Neural cell (in vitro differentiated cells): ENCODE measurements around the gene ABHD12B. TPM values are rescaled to one million over a fixed set of nuclear protein-coding genes. Genes with fewer than 3 reads are reported as not detected.

Experiments
- H2AFZ ChIP-seq: fragments of 200-600, 300-800 bp; sonication (generic), shearing (Covaris generic); 2 replicates; pipeline ENCODE4 v1.6.0; 2014; ENCODE audit warnings: low read depth, mild to moderate bottlenecking, antibody characterized with exemption, low read length, moderate library complexity
- H3F3A ChIP-seq: fragments of 200-600 bp; shearing (Covaris generic); 2 replicates; pipeline ENCODE4 v1.6.1; 2016; ENCODE audit warnings: mild to moderate bottlenecking, moderate library complexity, mixed read lengths, antibody characterized with exemption, low read length; ENCODE audit not compliant: insufficient read depth, poor library complexity, severe bottlenecking
- H3K27ac ChIP-seq: fragments of 200-600, 300-800 bp; sonication (generic), shearing (Covaris generic); 2 replicates; pipeline ENCODE4 v1.5.1; 2014; ENCODE audit warnings: mild to moderate bottlenecking, low read length, moderate library complexity
- H3K27me3 ChIP-seq: fragments of 300-800, 200-600 bp; sonication (generic), shearing (Covaris generic); 2 replicates; pipeline ENCODE4 v1.6.0; 2014; ENCODE audit warnings: mild to moderate bottlenecking, low read depth, low read length, moderate library complexity; ENCODE audit not compliant: insufficient read depth
- H3K36me3 ChIP-seq: fragments of 300-800, 200-600 bp; sonication (generic), shearing (Covaris generic); 2 replicates; pipeline ENCODE4 v1.5.1; 2014; ENCODE audit warnings: mild to moderate bottlenecking, antibody characterized with exemption, low read length, moderate library complexity; ENCODE audit not compliant: insufficient read depth
- H3K4me2 ChIP-seq: fragments of 300-800, 200-600 bp; sonication (generic), shearing (Covaris generic); 2 replicates; pipeline ENCODE4 v1.6.0; 2014; ENCODE audit warnings: mild to moderate bottlenecking, low read length
- H3K4me3 ChIP-seq: fragments of 300-800, 200-600 bp; sonication (generic), shearing (Covaris generic); 2 replicates; pipeline ENCODE4 v1.5.1; 2014; ENCODE audit warnings: mild to moderate bottlenecking, low read length, moderate library complexity
- H3K79me2 ChIP-seq: fragments of 200-600 bp; shearing (Covaris generic); replicated peaks from 2 replicates; pipeline ENCODE4 v1.6.0; 2014; ENCODE audit warnings: mild to moderate bottlenecking, low read length, moderate library complexity; ENCODE audit not compliant: insufficient read depth
- H3K9ac ChIP-seq: fragments of 300-800, 200-600 bp; sonication (generic), shearing (Covaris generic); 2 replicates; pipeline ENCODE4 v1.6.1; 2016; ENCODE audit warnings: mild to moderate bottlenecking, low read length, mixed read lengths
- H3K9me2 ChIP-seq: fragments of 200-600 bp; shearing (Covaris generic); 2 replicates; pipeline ENCODE4 v1.6.1; 2016; ENCODE audit warnings: mild to moderate bottlenecking, low read length, mixed read lengths; ENCODE audit not compliant: insufficient read depth
- H3K9me3 ChIP-seq: fragments of 200-600, 300-800 bp; sonication (generic), shearing (Covaris generic); 2 replicates; pipeline ENCODE4 v1.6.1; 2016; ENCODE audit warnings: mild to moderate bottlenecking, mixed run types, low read length, moderate library complexity, mixed read lengths
- H4K20me1 ChIP-seq: fragments of 200-600 bp; shearing (Covaris generic); 2 replicates; pipeline ENCODE4 v1.6.1; 2016; ENCODE audit warnings: mild to moderate bottlenecking, mixed run types; ENCODE audit not compliant: insufficient read depth
- CTCF ChIP-seq: fragments of 450-650 bp; IDR thresholded peaks from 2 replicates; pipeline ENCODE4 v1.5.1; 2014; ENCODE audit warnings: antibody characterized with exemption, mild to moderate bottlenecking, moderate library complexity; ENCODE audit not compliant: poor library complexity, severe bottlenecking
- EP300 ChIP-seq: fragments of 450-650 bp; conservative IDR thresholded peaks from 2 replicates; pipeline ENCODE4 v1.6.1; 2014; ENCODE audit warnings: antibody characterized with exemption, mild to moderate bottlenecking, moderate library complexity; ENCODE audit not compliant: poor library complexity, severe bottlenecking
- EZH2 ChIP-seq: fragments of 200-600, 300-800 bp; shearing (Covaris generic), sonication (generic); IDR thresholded peaks from 2 replicates; pipeline ENCODE4 v1.6.1; 2014; ENCODE audit warnings: antibody characterized with exemption, low read length, borderline replicate concordance, mild to moderate bottlenecking; ENCODE audit not compliant: insufficient read depth, poor library complexity, severe bottlenecking
- MXI1 ChIP-seq: fragments of 450-650 bp; conservative IDR thresholded peaks from 2 replicates; pipeline ENCODE4 v1.6.1; 2014; ENCODE audit warnings: antibody characterized with exemption, mild to moderate bottlenecking; ENCODE audit not compliant: poor library complexity, severe bottlenecking
- POLR2AphosphoS5 ChIP-seq: IDR thresholded peaks from 2 replicates; pipeline ENCODE4 v1.6.1; 2012
- RAD21 ChIP-seq: fragments of 450-650 bp; conservative IDR thresholded peaks from 2 replicates; pipeline ENCODE4 v1.6.1; 2014; ENCODE audit warnings: antibody characterized with exemption, mild to moderate bottlenecking, moderate library complexity
- REST ChIP-seq: IDR thresholded peaks from 2 replicates; pipeline ENCODE4 v1.6.1; 2012; ENCODE audit warnings: borderline replicate concordance
- SMC3 ChIP-seq: fragments of 450-650 bp; conservative IDR thresholded peaks from 2 replicates; pipeline ENCODE4 v1.6.1; 2014; ENCODE audit warnings: antibody characterized with exemption, mild to moderate bottlenecking, moderate library complexity; ENCODE audit not compliant: poor library complexity
- TAF1 ChIP-seq: IDR thresholded peaks from 2 replicates; pipeline ENCODE4 v1.6.1; 2012; ENCODE audit warnings: low read depth
- polyA plus RNA-seq: library from polyadenylated mRNA; depleted of rRNA; stranded (reverse); fragments of >200 nt; gene quantifications from 2 replicates; pipeline ENCODE4 v1.2.3, GENCODE V29; 2014

ABHD12B gene
- polyA plus RNA-seq, 1 donor from 2014 or later: not detected

- Histone ChIP-seq H3K36me3 (no peaks in the 10 kb centered on the region), H3F3A (no peaks in the 10 kb centered on the region), H3K9ac (no peak overlapping the region), H2AFZ (no peak overlapping the region), H4K20me1 (no peaks in the 10 kb centered on the region), H3K27me3 (no peaks in the 10 kb centered on the region), H3K27ac (no peak overlapping the region), H3K4me2 (no peak overlapping the region), H3K79me2 (no peaks in the 10 kb centered on the region), H3K4me3 (no peak overlapping the region), H3K9me3 (no peaks in the 10 kb centered on the region), H3K9me2 (no peaks in the 10 kb centered on the region)
- TF ChIP-seq REST (no peak), POLR2AphosphoS5 (no peak), EP300 (no peak), SMC3 (no peak), CTCF (no peak), RAD21 (no peak), MXI1 (no peak), TAF1 (no peak), EZH2 (no peak)
Measured at GRCh38 chr14:50865391-50866076, 6.3 kb upstream of the ABHD12B start.

GRCh38 chr14:50871228-50871627 lies 625 bp upstream of the ABHD12B start:
- Histone ChIP-seq H3K27me3 (peaks cover 24% of the 10 kb centered on the region), H3K4me2 (no peak overlapping the region), H3K9ac (no peak overlapping the region), H3K9me2 (no peaks in the 10 kb centered on the region), H4K20me1 (no peaks in the 10 kb centered on the region), H3K9me3 (no peaks in the 10 kb centered on the region), H2AFZ (no peak overlapping the region), H3K4me3 (no peak overlapping the region), H3K36me3 (no peaks in the 10 kb centered on the region), H3F3A (no peaks in the 10 kb centered on the region), H3K27ac (no peak overlapping the region), H3K79me2 (no peaks in the 10 kb centered on the region)
- TF ChIP-seq CTCF (no peak), MXI1 (no peak), REST (no peak), POLR2AphosphoS5 (no peak), SMC3 (no peak), EP300 (no peak), TAF1 (no peak), RAD21 (no peak), EZH2 (no peak)
